ENCODE data around the gene SAMD14.

DNA sequence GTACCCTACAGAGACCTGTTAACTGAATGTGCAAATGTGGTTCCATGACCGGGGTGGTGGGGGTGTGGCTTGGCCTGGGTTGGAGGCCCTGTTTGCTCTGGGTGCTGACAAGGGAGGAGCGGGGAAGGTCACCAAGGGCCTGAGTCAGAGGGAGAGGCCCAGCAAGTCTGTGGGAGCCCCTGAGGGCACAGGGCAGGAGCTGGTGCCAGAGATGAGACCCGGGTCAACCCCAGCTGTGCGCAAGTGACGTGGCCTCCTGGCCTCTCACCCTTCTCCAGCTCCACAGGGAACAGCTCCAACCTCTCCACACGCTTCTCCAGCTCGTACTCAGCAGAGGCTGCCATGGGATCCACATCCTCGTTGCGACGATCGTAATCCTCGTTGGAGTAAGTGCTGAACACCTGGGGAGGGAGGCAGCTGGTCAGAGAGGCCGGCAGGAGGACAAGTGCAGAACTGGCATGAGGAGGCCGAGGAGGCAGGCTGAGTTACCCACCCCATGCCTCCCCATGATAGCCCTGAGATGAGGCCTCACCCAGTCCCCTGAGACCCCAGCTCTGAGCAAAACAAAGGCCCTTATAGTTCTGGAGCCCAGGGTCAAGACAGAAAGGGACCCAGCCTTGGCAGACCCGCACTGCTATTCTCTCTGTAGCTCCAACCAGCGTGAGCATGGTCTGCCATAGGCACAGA is 15.0 kb upstream of the SAMD14 start:
- TF ChIP-seq, protein P1, sequence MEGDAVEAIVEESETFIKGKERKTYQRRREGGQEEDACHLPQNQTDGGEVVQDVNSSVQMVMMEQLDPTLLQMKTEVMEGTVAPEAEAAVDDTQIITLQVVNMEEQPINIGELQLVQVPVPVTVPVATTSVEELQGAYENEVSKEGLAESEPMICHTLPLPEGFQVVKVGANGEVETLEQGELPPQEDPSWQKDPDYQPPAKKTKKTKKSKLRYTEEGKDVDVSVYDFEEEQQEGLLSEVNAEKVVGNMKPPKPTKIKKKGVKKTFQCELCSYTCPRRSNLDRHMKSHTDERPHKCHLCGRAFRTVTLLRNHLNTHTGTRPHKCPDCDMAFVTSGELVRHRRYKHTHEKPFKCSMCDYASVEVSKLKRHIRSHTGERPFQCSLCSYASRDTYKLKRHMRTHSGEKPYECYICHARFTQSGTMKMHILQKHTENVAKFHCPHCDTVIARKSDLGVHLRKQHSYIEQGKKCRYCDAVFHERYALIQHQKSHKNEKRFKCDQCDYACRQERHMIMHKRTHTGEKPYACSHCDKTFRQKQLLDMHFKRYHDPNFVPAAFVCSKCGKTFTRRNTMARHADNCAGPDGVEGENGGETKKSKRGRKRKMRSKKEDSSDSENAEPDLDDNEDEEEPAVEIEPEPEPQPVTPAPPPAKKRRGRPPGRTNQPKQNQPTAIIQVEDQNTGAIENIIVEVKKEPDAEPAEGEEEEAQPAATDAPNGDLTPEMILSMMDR (conservative IDR thresholded peaks at IDR 0.05; ENCODE audit: low read length): no peak
- TF ChIP-seq EZH2phosphoT487 (IDR thresholded peaks at IDR 0.05; ENCODE audit: borderline replicate concordance, low read depth, low read length): no peak

All from OCI-LY7 (cell line).